Stimulated activated CD4-positive, alpha-beta T cell treated with anti-CD3 and anti-CD28 coated beads, Interleukin-4, amount 100 ng/mL, for 48 hours (primary cell): Measurements from ENCODE around the gene APOL1.
"Not testable (repeated sequence)": the region's sequence is repeated elsewhere in the genome, so short reads cannot be mapped to it uniquely, and the experiment has no call there.

Experiments used
- DNase-seq, 2 donors: peaks; one replicate each; pipeline ENCODE4 v3.0.0-alpha.2; 2020; ENCODE audit warnings: low read depth in 2 of 2

APOL1 gene

DNA sequence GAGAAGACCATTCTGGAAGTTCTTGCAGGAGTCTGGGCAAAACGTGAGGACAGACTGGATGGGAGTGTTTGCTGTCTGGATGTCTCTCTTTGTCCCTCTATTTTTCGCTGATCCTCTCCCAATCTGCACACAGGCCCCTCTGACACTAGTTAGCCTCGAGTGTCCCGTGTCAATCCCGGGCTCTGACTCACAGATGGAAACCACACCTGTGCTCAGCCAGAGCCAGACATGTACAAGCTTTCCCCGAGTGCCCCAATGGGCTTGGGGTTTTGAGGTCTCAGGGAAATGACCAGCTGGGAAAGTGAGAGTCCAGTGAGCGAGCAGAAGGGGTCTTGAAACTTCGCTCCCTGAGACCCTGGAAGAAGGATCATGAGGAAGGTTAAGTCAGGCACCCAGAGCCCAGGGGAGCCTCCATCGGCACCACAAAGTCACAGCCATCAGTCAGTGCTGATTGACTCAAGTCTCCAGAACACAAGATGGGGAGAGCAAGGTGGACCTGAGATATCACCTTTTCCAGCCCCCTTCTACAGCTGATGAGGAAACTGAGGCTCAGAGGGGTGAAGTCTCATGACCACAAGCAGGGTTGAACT lies 27.5 kb upstream of the APOL1 start:
- DNase-seq = no peak

DNA sequence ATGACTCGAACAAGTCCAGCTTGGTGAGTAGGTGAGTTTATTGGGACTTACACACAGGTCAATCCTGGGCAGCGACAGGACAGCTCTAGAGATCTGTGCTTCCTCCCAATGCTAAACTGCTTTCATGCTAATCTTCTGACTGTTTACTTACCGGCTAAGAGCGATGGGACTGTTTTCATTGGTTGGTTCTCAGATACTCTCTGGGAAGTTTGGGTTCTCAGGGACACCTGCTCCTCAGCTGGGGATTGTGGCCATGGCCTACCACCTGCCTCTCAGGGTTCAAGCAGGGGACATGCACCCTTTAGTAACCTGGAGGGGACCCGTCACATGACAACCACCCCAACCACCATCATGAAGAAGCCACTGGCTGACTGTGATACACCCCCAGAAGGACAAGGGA lies 26.7 kb upstream of the APOL1 start:
- no peak for DNase-seq

- no peak for DNase-seq
Observed at GRCh38 chr22:36227396-36227795, 25.5 kb upstream of the APOL1 start.

DNA sequence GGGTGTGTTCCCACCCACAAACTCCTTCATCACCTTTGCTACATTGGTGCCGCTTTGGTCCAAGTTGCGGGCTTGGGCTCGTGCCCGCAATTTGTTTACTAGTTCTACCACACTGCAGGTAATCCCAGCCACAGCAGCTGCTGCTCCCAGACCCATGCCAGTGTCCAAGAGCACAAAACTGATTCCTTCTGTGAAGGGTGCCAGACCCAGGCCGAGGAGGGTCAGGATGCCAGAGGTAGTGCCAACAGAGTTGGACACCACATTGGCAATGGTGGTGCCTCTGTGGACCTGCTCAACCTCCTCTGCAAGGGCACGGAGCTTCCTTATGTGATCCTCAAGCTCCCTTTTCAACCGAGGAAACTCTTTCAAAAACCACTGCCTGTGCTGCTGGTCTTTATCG lies 25.1 kb upstream of the APOL1 start:
- no peak for DNase-seq

DNA sequence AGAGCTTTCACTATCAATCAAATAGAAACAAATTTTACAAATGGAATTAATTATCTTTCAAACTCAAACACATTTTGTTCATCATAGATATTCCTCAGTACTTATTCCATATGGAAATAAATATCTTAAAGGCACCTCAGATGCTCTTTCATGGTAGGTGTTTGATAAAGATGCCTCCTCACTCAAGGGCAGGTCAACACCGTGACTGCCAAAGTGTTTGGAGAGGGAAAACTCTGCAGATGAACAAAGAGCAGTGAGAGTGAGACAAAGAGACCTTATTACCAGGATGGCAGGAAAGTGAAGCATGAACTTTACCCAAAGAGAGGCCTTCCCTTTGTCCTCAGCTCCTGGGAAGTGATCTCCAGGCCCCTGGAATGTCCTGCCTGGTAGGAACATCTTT lies 24.6 kb upstream of the APOL1 start:
- not testable (repeated sequence) for DNase-seq

DNA sequence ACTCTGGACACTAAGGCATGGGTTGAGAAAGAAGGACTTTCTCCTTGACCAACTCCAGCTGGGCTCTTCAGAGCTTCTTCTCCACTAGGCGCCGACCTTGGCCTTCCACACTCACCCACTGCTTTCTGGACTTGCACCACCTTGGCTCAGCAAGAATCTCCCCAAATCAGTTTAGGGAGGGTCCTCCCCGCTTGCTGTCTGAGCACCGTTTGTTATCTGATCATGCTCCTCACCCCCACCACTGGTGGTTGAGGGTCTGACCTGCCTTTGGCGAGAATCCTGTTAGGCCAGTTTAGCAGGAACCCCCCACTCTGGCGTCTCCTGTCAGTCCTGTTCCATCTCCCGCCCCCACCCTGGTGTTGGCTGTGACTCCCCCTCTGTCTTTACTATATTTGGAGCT lies 24.0 kb upstream of the APOL1 start:
- DNase-seq = no peak

- not testable (repeated sequence) for DNase-seq
Observed at GRCh38 chr22:36229649-36230048, 23.3 kb upstream of the APOL1 start.

DNA sequence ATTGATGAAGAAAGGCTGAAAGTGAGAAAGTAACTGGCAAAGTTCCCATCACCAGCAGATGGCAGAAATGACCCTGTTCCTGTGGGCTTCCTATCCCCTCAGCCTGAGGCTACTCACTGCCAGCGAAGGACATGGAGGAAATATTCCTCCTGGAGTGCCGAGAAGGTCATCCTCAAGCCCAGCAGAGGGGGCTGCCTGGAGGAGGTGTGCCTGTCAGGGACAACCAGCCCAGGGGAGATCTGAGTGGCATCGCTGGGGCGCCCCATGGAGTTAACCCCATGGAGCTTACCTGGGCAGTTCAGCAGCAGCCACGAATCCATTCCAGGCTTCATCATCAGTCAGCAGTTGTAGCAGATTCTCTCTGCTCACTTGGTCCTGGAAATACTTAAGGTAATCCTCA lies 21.9 kb upstream of the APOL1 start:
- DNase-seq = not testable (repeated sequence)

GRCh38 chr22:36232715-36233401 lies 20.1 kb upstream of the APOL1 start:
- DNase-seq = no peak

DNA sequence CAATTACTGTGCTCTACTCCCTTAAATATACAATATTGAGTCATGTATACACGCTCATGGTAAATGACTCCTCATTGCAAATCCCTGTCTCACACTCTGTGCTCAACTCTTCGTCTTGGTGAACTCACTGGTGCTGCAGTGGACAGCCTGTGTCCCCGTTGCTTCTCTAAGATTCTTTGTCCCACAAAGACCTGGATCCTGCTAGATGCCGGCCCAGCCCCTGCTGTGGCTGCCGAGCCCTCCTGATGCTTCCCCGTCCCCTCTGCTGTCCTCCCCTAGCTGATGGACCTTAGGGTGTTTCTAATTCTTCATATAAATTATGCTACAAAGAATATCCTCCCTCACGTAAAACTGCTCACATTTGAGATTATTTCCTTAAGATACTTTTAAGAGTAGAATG lies 19.1 kb upstream of the APOL1 start:
- no peak for DNase-seq

- DNase-seq = no peak
Observed at GRCh38 chr22:36234213-36234612, 18.7 kb upstream of the APOL1 start.

GRCh38 chr22:36234919-36235318 lies 18.0 kb upstream of the APOL1 start:
- DNase-seq = no peak

DNA sequence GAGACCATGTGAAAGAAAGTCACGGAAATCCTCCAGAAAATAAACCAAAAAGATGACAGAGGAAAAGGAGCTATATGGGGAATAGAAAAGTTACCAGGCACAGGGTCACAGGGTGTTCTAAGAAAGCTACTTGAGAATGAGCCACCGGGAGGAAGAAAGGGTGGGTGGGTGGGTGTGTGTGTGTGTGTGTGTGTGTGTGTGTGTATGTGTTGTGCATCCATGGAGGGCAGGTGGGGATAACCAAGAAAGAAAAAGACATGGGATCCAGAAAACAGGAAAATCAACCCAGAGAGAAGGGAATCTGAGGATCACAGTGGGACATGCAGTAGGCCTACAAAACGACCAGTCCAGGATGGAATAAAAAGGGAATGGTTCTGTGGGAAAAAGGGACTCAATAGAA lies 17.3 kb upstream of the APOL1 start:
- DNase-seq = no peak

DNA sequence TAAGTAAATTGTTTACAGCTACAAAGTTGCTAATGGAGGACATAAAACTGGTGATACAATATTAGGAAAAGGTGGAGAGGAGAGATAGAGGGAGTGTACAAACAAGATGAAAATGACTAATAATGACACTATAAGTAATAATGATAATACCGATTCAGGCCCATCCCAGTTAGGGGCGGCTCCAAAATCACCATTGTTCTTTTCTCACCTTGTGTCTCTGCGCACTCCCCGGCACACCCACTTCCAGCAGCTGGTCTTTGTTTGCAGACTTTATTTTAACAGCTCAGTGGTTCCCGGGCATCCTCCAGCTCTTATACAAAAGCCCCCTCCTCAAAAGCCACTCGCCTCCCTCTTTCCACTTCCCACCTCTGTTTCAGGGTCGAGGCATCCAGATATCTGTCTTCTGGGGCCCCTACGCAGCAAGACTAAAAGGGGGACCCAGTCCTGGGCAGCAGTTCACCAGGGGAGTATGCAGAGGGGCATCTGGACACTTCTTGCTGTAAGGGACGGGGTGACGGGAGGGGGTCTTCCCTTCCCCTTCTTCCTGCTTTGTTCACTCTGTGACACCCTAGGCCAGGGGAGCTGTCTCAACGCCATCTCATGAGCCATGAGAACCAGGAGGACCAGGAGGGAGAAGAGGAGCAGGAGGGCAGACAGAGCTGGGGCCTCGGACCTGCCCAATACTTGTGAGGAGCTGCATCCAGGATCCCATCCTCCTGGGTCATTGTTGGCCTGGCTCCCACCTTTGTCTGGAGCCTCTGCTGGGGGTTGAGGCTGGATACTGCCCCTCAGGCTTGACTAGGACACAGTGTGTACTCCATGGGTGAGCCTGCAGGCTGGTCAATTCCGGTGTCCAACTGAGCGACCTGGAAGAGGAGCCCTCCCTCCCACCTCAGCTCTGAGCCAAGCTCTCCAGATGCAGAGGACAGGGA lies 16.3 kb upstream of the APOL1 start:
- no peak for DNase-seq

DNA sequence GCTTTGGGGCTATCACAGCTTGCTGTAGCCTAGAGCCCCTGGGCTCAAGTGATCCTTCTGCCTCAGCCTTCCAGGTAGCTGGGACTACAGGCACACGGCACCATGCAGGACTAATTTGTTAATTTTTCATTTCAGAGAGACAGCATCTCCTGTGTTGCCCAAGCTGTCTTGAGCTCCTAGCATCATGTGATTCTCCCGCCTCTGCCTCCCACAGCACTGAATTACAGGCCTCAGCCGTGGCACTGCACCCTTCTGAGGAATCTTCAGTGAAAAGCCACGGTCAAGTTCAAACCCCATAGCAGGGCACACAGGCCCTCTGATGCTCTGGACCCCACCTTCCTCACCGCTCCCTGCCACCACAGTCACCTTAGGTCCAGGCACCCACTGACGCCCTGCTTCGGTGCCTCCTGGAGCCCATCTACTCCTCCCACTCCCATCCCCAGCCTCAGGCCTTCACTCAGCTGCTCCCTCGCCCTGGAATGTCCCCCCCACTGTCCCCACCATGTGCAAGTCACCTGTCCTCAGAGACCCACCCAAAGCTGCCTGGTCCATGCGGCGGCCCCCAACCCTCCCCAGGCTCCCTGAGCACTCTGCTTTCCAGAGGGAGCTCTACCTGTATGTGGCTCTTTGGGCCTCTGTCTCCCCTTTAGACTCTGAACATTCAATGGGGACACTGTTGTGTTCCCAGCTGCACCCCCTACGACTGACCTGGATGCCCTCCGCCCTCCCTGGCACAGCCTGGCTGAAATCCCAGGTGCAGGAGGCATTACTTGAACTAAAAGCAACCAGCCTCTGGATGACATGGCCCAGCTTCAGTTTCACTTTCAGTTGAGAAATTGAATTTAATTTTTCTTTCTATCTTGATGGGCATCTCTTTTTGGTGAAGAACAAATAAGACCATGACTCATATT lies 15.2 kb upstream of the APOL1 start:
- no peak for DNase-seq

DNA sequence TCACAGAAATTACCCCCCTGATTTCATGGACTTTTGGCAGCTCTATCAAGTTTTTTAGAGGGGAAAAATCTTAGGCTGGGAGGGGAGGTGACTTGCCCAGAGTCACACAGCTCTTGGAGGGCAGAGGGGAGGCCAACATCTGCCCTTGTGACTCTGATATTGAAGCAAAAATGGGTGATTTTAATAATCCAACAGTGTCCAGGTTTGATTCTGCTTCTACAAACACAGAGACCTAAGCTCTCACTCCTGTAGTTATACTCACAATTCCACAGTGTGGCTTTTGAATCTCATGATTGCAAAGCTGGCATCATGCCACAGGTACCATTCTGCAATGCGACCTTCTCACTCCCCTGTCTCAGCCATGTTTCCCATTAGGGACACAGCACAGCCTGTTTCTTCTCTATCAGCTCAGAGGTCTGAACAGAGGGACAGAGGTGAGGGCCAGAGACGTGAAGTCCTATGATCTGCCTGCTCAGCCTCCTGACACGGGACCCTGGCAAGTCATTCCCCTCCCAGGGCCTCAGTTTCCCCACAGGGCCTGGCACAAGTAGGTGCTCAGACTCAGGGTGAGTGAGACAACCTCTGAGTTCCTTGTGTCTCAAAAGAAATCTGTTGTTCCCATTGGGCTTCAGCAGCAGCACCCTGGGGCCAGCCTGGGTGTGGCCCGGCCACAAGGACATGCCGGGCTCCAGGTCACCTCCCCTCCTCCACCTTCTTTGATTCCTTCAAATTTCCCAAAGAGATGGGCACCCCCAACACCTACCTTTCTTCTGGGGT lies 14.4 kb upstream of the APOL1 start:
- DNase-seq = no peak

GRCh38 chr22:36239150-36239400 lies 13.9 kb upstream of the APOL1 start:
- DNase-seq = no peak

- peak; percentile 74 to 77 for DNase-seq
Observed at GRCh38 chr22:36239401-36240171, 13.3 kb upstream of the APOL1 start, which contains the start of gene APOL2. Gene APOL2, minus strand, starts transcription at chr22:36239527. Its CDS starts 6,365 bp downstream, at chr22:36233162.

DNA sequence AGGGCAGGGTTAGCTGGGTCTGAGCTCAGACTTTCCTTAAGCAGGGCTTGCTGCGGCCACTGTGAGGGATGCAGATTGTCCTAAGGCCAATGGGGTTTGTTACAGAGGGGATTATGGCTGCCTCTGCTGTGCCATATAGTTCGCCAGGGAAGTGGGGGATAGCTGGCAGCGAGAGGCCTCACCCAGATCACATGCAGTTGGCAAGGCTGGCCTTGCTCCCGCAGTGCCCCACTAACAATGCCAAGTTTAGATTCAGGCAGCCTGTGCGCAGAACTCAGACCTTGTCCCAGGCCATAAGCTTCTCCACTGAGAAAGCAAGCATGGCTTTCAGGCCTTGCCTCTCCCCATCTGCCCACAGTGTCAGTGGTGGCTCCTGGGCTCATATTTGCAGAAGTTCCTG lies 8.9 kb upstream of the APOL1 start:
- no peak for DNase-seq
